Measurements from ENCODE around the gene SPHK1.

Gene SPHK1

DNA sequence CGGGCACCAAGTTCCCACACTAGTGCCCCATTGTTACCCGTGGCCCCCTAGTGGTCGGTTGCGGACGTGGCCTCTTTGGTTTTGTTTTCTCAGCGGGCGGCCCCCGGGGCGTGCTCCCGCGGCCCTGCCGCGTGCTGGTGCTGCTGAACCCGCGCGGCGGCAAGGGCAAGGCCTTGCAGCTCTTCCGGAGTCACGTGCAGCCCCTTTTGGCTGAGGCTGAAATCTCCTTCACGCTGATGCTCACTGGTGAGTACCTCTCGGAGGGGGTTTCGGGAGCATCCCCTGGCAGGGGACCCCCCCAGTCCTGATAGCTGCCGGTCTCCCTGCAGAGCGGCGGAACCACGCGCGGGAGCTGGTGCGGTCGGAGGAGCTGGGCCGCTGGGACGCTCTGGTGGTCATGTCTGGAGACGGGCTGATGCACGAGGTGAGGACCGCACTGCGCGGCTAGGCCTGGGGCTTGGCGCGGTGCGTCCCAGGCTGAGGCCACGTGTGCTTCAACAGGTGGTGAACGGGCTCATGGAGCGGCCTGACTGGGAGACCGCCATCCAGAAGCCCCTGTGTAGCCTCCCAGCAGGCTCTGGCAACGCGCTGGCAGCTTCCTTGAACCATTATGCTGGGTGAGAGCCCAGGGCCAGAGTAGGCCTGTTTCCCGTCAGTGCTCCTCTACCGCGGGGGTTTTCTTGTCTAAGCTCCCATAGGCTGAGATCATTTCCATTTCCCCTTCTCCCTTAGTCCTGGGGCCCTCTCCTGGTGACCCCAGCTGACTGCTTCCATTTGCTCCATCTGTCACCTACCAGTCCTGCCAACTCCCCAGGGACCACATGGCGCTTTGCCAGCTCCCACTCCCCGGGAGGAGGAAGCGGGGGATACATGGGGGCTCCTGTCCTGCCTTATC lies 1.7 kb downstream of the SPHK1 start:
- DNase-seq = peak; percentile 80

DNA sequence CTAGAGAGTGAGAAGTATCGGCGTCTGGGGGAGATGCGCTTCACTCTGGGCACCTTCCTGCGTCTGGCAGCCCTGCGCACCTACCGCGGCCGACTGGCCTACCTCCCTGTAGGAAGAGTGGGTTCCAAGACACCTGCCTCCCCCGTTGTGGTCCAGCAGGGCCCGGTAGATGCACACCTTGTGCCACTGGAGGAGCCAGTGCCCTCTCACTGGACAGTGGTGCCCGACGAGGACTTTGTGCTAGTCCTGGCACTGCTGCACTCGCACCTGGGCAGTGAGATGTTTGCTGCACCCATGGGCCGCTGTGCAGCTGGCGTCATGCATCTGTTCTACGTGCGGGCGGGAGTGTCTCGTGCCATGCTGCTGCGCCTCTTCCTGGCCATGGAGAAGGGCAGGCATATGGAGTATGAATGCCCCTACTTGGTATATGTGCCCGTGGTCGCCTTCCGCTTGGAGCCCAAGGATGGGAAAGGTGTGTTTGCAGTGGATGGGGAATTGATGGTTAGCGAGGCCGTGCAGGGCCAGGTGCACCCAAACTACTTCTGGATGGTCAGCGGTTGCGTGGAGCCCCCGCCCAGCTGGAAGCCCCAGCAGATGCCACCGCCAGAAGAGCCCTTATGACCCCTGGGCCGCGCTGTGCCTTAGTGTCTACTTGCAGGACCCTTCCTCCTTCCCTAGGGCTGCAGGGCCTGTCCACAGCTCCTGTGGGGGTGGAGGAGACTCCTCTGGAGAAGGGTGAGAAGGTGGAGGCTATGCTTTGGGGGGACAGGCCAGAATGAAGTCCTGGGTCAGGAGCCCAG lies 2.8 kb downstream of the SPHK1 start:
- DNase-seq = no peak

DNA sequence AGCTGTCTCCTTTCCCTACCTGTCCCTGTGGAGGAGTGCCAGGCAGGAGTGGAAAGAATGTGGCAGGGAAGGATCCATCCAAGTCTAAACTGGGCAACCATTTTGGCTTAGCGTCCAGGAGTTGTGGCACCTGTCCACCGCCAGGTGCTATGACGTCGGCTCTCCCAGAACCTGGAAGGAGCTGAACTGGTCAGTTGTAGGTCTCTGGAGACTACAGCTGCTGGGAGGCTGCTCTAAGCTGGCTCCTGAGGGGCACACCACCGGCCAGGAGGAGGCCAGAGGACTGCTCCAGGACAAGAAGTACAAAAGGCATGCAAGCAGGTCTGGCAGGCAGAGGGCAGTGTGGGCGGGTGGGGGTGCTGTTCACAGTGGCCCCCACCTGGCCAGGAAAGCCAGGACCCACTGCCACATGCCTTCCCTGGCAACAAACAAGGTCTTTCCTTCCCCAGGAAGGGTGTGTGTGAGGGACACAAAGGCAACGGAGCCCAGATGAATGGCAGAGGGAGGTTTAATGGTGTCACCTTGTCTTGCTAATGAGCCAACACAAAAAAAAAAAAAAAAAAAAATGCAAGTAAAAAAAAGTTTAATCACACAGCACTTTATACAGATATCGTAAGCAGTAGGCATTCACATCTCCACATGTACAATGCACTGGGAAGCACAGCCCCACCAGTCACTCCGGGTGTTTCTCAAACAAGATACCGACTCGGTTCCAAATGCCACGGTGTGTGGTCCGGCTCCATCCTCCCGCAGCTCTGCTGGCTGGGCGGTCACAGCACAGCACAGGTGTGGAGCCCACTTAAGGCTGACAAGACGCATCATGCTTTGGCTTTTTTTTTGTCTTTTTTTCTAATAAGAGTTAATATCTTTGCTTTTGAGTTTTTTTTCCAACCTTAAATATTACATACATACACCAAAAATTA lies 4.8 kb downstream of the SPHK1 start:
- DNase-seq = no peak

DNA sequence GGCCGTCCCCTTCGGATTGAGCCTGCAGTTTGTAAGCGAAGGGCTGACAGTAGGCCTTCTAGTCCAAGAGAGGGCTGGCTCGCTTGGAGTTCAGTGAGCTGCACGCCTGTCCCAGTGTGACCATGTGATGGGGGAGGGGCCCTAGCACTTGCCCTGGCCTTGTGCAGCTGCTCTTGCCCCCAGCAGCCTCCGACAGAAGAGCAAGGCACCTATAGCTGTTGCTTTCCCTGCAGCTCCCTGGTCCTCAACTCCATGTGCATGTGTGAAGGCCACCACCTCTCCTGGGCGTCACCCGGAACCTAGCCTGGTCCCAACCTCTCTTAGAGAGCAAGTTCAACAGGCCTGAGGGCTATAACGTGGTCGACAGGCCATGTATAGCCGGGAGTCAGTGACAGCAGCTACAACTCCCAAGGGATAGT lies 5.6 kb downstream of the SPHK1 start:
- no peak for DNase-seq

DNA sequence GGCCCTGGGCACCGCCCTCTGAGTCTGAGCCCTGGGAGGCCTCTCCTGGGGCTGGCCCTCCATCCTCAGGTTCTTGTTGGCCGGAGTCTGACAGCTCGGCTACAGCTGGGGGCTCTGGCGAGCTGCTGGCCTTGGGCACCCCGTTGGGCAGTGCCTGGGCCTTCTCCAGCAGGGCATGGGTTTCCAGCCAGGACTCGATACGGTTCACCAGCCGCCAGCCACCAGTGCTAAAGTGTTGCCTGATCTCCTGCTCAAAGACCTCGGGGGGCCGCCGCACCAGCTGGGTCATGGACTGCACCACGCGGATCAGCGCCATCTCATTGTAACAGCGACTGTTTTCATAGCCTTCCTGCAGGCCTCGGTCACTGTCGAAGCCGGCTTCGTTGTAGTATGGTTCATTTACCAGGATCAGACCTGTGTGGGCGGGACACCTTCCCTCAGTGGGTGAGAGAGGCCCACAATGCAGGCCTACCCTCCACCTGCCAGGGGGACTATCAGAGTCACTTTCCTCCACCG lies 6.8 kb downstream of the SPHK1 start:
- DNase-seq = no peak

DNA sequence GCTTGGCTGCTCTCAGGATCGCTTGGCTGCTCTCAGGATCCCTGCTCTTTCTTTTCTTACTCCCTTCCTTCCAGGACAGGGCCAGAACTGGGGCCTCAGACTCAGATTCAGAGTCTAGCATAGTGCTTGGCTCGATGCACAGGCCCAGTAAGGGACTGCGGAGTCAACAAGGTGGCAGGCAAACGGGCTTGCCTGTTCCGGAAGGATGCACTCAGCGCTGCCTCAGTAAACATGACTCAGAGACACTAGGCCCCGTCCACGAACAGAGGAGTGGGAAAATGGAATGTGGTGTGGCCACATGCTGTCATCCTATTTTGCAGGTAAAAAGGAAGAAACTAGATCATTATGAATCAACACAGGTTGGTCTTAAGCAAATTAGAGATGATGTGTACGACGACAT lies 9.8 kb downstream of the SPHK1 start:
- no peak for DNase-seq

DNA sequence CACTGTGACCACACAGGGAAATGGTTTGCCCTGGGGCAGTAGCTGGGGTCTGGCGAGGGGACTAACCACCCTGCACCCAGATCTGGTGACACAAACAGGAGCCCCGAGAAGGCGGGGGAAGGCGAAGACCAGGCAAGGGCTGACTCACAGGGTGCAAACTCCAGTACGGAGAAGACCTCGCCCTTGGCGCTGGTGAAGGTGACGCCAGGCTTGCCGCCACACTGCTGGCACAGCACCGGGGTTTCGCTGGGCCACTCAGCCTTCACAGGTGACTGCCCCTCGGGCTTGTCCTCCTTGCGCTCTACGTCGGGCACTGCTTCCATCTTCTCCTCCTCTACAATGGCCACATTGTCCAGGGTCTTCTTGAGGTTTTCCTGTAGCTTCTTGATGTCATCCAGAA lies 11.6 kb downstream of the SPHK1 start:
- no peak for DNase-seq

DNA sequence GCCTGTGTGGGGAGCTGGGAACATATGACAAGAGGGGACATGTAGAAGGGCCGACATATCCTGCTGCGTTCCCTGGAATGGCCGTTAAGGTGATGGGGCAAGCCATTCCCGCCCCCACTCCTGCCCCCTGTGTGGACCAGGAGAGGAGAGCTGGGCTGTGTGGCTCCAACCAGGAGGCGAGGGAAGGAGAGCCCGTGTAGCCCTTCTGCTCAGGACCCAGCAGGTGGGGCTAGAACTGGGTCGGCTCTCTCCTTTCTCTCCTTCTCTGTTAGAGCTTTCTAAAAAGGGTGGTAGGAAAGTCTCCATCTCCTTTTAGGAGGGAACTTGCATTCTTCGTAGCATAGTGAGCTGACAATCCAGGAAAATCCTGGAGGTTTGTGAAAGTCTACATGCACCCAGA lies 12.8 kb downstream of the SPHK1 start:
- DNase-seq = no peak

DNA sequence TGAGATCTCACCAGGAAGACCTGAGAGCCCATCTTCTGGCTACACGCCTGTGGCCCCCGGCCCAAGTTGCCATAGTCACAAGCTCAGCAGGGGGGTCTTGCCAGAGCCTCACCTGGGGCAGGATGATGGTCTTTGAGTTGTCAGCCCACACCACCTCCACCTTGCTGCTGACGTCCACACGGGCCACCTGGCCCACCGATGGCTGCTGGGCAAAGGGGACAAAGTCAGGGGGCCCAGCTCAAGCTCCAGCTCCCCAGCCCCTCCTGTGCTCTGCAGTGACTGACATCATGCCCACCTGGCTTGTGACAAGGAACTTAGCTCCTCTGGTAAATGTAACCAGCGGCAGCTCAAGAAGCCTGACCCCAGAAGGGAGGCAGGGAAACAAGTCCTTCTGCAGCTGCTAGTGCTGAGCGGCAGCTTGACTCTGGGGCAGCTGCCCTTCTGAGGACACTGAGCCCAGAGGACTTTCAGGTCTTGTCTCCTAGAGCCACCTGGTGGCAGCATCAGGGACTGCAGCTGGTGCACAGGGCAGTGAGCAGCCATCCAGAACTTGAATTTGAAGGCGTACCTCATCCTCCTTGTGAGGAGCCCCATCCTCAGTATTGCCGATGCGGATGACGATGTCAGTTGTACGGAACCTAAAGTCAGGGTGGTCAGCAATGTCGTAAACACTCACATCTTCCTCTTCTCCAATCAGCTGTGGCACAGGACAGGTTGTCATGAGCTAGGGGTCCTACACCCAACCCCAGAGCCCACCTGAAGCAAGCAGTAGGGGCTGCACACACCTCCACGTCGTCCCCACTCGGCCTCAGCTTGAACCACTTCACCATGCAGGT lies 13.5 kb downstream of the SPHK1 start:
- DNase-seq = peak; percentile 83

DNA sequence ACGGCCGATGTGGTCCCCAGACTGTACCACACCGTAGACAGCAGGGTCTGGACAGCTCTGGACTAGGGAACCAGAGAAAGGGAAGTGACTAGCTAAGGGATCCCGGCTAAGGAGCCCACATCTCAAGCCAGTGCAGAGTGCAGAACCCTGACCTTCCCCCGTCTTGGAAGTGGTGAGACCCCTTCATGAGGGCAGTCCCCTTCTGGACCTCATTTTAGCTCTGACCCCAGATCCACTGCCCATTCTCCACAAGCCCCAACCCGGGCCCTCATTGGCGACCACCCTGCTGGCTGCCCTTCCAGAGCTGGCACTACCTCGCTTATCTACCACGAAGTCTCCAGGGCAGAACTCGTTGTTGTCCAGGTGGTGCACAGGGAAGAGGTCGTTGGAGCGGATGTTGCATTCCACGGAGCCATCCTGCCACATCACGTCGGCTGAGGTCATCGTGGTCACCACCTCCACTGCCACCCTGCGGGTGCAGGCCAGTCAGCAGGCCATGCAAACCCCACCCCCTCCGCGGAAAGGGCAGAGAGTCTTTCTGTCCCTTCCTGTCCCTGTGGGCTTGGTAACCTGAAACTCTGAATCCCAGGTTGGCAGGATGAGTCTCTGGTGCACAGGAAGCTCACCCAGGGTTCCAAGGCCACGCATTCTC lies 14.2 kb downstream of the SPHK1 start:
- DNase-seq = no peak

DNA sequence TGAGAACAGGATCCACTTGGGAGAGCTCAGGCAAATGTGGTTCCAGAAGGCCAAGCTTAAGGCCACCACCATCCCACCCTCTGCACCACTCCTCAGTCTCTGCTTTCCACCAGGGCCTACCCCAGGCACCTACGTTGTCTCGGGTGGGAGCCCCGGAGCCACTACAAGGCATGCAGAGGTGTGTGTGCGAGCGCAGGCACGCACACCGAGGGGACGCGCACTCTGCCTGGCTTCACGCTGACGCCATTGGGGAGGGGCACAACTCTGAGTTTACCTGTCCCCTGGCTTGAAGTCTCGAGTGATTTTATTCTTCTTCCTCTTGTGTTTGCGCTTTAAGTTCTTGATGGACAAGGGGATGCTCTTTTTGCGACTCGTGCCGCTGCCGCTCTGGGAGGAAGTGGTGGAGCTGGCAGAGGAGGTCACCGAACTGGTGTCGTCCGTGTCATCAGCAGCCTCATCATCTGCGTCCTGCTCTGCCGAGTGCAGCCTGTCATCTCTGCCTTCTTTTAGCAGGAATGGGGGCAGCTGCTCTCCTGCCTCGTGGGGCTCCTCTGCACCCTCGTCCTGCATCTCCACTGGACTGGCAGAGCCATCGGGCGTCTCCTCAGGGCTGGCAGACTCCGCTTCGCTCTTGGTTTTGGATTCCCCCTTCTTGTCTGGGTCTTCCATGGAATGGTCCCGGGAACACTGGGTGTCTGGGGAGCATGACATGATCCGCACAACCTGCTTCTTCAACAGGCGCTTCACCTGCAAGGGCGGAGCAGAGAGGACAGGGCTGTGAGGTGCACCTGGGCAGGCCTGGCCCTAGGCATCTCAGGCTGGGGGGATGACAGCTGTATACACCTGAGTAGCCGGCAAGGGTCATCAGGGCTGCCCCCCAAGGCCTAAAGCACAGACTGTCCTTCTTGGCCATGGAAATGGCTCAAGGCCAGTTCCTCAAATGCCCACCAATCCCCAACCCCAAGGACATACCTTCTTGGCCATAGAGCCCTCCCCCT lies 15.1 kb downstream of the SPHK1 start:
- DNase-seq = no peak

DNA sequence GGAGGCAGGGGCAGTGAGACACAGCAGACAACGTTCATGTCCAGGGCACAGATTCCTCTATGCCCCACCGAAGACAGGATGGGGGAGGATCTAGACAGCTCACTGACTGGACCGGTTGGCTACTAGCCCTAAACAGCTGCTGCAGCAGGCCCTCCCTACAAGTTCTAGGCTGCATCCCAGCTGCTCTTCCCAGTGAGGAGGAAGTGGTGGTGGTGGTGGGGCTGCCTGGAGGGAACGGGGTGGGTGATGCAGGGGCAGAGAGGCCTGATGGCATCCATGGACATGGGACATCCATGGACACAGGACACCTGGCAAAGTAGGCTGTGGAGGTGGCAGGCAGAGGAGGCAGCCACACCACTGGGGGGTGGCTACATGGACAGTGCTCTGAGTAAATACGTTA lies 18.3 kb downstream of the SPHK1 start:
- DNase-seq = no peak

DNA sequence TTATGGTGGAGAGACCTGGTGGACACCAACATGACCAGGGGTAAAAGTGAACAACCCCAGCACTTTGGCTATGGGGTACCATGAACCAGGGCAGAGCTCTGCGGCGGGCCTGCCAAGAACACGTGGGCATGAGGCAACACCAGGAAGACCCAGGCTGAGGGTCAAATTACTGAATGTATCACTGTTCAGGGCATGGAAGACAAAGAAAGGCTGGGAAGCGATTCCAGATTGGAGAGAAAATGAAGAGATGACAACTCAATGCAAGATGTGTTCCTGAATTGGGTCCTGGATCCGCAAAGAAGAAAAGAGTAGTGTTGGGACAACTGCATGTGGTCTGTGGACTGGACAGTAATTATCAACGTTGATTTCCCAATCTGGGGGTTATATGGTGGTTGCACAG lies 19.8 kb downstream of the SPHK1 start:
- DNase-seq = no peak

DNA sequence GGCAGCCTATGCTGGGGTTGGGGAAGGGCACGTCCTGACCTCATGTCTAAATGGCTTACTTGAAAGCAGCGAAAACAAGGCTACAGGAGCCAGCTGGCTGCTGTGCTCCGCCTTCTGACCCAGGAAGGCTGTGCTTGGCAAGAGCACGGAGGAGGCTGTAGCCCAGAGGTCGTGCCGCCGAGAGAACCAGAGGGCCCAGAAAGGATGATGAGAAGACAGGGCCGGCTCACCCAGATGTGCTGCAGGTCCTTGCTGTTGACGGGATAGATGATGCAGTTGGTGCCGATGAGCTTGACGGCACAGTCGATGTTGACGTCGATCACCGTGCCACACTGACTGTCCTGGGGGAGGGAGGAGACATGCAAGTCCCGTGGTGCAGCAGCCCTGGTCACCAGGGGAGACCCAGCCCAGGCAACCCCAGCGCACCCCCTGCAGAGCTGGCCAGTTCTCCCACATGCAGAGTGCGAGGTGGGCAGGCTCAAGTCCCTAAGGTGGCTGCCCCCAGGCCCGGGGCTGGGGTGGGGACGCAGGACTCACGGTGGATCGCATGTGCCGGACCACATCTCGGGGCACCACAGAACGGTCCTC lies 20.7 kb downstream of the SPHK1 start:
- no peak for DNase-seq

DNA sequence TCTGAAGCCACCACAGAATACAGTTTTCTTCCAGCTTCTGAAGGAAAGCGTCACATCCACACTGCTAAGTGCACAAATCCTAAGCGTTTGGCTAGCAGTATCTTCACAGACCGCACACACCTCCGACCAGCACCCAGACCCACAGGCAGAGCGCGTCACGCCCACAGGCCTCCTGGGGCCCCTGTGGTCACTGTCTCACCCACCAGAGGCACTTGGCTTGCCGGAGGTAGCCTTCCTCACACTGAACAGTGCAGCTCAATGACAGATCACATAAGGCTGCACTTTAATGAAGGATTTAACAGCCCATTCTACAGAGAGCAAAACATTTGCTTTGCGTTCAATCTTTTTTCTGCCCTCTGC lies 21.2 kb downstream of the SPHK1 start:
- DNase-seq = no peak

DNA sequence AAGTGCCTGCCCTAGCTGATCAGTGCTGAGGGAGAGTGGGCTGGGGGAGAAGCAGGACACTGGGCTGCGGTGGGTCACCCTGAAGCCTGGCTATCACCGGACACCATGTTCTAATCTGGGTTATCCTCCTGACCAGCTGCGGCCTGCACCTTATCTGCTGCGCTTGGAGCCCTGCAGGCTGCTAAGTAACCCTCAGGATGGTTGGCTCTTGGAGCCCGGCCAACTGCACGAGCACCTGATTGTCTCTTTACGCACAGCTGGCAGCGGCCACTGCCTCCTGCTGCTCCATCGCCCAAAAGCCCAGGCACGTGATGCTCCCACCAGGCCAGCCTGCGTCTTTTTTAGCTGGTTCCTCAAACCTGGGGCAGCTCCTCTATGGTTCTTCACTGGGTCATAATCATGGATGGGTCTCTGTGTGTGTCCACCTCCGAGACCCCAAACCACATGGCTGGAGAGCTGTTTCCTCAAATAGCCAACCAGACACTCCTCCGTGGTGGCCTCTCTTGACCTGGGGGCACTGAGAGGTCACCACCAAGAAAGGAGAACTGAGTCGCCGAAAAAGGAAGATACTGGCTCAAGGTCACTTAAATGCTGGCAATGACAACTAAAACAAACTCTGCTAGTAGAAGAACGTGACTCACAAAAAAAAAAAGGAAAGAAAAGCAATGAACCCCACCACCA lies 21.7 kb downstream of the SPHK1 start:
- no peak for DNase-seq

DNA sequence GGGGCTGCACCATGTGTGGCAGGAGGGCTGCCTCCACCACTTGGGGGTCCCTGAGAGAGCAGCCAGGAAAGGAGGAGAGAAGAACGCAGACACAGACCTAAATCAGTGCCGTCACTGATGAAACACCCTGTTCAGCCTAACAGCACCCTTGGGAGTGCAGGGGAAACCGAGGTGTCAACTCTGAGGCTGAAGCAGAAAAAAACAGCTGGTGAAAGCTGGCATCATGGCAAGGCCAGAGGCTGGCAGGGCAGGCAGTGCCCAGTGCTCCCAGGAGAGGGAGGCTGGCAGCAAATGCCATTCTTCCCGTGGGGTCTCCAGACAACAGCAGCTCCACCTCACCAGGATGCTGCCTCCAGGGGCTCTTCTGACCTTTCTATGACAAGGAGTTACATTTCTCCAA lies 23.1 kb downstream of the SPHK1 start:
- DNase-seq = no peak

DNA sequence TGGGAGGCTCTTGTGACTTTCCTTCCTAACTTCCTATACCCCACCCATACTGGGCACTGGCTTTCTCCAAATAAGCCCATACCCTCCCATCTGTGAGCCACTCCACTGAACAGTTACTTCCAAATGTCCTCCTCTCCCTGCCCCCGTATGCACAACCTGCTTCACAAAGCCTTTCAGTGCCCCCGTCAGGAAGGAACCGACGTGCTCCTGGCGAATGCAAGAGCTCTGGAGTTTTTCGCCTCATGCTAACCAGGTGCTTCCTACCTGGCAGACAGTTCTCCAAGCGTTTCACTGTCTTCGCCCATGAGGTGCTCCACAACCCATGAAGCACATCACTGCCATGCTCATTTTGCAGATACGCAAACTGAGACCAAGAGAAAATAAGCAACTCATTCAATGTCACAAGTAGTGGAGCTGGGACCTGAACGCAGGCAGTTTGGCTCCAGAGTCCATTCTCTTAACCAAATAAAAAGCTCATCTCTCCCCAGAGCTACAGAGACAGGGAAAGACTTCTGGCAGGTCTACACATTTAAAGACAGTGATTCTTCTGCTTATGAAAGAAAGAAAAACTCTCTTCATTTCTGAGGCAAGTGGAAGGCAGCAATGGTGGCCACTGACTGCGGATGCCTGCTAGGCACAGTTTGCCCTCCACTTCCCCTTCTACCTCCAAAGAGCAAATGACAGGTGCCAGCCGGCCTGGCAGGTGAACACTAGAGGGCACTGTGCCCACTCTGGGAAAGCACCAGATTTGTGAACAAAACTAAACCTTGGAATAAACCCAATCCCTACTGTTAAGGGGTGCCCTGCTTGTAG lies 23.8 kb downstream of the SPHK1 start:
- peak; percentile 63 for DNase-seq
